ENCODE measurements around the gene BTLA.
"Not testable (repeated sequence)": the region's sequence is repeated elsewhere in the genome, so short reads cannot be mapped to it uniquely, and the experiment has no call there.

BTLA gene

DNA sequence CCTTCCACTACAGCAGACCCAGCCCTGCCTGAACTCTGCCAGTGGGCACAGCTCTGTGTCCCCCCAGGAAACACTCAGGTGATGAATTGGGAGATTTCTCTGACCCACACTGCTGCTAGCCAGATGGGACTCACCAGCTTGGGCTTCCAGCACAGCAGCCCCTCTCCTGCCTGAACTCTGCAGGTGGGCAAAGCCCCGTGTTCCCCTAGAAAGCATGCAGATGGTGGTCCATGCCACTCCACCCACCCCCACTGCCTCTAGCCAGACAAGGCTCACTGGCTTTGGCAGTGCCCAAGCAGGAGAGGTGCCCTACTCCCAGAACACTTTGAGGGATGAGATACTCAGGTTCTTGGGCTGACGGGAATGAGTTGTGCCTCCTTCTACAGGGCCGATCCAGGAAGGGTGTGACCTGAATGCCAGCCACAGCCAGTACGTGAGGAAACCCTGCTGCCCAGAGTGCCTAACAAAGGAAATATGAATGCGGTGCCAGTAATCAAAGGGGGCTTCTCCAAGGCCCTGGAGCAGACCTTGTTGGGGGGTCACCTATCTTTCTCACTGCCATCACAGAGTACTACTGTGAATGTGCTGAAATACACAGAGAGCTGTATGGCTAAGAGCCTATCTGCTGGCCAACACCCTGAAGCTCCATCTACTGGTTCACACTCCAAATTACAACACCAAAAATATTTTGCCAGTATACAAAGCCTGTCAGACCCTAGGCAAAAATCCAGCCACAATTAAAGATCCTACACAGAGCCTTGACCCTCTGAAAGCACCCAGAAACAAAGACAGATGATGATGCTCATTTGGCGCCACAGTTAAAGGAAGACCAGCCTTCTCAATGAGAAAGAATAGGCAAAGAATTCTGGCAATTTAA is 61.9 kb downstream of the BTLA start:
- no peak for DNase-seq

DNA sequence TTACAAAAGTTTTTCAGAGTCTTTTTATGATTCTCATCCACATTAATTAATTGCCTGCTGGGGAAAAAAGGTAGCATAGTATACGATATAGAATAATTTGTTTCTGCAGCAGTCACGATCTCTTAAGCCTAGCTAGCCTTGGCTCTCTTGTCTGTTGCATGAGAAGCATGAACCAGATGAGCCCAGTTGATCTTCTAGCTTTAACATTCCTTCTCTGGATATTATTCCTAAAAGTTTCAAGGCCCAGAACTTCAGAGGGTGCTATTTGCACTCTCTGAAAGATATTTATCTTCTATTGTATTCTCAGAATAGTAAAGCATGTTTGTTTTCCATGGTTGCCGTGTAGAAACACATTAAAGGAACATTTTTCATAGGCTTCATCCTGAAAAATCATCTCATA is 69.3 kb downstream of the BTLA start:
- DNase-seq, result no peak

DNA sequence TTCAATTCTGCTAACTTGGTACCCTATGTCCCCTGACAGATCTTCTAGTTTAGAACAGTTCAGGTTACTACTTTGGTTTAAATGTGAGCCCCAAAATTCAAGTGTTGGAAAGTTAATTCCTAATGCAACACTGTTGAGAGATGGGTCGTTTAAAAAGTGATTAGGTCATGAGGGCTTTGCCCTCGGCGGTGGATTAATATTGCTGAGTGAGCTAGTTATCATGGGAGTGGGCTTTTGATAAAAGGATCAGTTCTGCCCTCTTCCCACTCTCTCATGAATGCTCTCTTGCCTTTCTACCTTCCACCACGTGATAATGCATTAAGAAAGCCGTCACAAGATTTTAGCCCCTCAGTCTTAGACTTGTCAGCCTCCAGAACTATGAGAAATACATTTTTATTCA is 72.1 kb downstream of the BTLA start:
- DNase-seq, result no peak

DNA sequence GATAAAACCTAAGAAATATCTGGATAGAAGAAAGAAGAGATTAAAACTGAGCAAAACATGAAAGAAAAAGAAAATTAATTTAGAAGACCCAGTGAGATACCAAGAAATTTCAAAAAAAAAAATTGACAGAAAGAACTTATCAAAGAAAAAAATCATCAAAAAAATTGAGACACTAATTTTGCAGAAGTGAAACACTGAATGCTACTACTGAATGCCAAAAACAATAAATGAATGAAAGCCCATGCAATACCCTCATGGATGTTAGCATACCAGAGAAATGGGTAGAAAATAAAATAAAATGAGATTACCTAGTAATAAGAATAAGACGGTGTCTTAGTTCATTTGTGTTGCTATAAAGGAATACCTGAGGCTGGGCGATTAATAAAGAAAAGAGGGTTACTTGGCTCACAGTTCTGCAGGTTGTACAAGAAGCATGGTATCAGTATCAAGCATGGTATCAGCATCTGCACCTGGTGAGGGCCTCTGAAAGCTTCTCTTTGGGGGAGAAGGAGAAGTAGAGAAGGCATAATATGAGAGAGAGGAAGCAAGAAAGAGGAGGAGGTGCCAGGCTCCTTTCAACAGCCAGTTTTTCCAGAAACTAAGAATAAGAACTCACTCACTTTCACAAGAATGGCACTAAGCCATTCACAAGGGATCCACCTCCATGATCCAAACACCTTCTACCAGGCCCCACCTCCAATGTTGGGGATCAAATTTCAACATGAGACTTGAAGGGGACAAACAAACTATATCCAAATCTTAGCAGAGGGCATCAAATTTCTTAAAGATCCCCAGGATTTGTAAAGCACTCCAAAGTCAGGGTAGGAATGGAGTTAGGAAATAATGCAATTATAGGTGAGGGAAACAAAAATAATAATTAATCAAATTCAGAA is 73.2 kb downstream of the BTLA start:
- no peak for DNase-seq

DNA sequence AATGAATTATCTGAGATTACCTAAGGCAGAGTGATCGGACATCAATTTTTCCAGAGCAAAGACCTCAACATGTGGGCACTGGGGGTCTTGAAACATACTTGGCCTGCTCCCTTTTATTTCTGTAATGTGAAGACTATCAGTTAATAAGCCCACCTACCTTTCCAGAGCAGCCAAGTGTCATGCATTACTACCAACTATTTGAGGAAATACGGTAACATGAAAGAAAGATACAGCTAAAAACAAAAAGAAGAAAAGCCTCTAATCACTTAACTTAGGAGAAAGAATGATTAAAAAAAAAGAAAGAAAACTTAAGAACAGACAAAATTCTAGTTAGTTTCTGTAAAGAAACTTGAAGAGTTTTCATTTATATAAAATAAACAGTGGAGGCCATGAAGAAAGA is 73.9 kb downstream of the BTLA start:
- DNase-seq, result no peak

DNA sequence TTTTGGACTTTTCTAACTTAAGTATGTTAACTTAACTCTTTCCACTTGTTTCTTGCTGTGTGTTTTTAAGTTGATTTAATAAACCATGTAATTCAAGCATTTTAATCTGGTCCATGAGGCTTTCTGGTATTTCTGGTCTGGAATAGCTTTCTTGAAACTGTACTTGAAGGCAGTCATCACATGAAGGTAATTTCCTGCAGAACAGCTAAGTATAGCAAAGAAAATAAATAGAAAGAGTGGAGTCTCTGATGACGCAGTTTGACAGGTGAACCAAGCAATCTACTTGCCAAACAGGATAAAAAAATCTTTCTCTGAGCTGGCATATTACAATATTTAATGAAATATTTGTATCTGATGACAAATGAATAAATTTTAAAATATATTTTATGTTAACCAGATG is 74.9 kb downstream of the BTLA start:
- DNase-seq, result no peak

DNA sequence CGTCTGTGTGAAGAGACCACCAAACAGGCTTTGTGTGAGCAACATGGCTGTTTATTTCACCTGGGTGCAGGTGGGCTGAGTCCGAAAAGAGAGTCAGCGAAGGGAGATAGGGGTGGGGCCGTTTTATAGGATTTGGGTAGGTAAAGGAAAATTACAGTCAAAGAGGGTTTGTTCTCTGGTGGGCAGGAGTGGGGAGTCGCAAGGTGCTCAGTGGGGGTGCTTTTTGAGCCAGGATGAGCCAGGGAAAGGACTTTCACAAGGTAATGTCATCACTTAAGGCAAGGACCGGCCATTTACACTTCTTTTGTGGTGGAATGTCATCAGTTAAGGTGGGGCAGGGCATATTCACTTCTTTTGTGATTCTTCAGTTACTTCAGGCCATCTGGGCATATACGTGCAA is 76.4 kb downstream of the BTLA start:
- DNase-seq, result not testable (repeated sequence)

DNA sequence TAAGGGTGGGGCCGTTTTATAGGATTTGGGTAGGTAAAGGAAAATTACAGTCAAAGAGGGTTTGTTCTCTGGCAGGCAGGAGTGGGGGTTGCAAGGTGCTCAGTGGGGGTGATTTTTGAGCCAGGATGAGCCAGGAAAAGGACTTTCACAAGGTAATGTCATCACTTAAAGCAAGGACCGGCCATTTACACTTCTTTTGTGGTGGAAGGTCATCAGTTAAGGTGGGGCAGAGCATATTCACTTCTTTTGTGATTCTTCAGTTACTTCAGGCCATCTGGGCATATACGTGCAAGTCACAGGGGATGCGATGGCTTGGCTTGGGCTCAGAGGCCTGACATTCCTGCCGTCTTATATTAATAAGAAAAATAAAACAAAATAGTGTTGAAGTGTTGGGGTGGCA is 80.7 kb downstream of the BTLA start:
- DNase-seq, result not testable (repeated sequence)

DNA sequence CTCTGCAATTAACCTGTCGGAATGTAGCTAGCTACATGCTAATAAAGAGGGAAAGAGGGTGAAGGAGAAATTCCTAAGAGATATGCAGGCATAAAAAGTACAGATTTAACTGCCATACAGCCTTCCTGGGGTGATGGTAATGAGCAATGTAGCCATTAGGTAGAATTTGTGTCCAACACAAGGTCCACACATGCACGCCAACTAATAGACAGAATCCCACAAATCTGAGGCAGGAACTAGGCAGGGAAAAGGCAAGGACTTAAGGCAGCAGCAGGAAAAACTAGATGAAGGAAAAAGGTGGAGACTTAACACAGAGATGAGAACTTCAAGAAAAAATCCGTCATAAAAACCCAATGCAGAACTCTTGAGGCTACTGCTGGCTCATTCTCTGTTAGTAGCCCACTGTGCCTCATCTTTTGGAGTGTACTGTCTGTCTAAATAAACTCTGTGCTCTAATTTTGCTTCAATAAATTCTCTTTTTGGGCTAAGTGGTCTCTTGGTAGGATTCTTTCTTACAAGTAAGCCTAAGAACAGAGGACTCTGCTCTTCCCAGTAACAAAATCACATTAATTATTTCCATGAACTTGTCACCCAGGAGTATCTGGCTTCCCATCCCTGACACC is 81.5 kb downstream of the BTLA start:
- DNase-seq, result no peak

DNA sequence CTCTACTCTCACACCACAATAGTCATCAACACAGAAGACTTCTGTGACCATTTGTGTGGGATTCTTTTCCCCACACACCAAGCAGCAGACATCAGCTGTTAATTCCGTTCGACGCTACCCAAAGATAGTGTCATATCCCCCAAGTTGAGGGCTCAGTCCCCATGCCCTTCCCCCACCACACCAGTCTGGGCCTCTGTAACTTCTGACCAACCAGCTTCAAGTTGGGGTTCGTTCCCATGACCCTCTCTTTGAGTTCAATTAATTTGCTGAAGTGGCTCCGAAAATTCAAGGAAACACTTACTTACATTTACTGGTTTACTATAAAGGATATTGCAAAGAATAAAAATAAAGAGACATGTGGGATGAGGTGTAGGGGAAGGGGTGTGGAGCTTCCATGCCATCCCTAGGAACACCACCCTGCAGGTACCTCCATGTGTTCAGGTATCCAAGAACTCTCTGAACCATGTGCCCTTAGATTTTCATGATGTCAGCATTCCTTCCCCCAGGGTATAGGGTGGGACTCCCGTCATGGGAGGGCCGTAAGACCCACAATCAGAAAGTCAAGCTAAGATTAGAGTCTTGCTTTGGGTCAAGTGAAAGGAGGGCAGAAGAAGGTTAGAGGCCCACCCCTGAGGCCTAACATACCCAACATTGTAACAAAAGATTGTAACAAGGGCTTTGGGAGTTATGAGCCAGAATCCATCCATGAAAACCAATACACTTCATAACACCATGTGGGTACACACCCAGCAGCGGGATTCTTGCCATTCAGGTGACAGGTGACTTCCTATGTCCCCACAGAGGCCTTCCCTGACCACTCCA is 82.7 kb downstream of the BTLA start:
- no peak for DNase-seq

DNA sequence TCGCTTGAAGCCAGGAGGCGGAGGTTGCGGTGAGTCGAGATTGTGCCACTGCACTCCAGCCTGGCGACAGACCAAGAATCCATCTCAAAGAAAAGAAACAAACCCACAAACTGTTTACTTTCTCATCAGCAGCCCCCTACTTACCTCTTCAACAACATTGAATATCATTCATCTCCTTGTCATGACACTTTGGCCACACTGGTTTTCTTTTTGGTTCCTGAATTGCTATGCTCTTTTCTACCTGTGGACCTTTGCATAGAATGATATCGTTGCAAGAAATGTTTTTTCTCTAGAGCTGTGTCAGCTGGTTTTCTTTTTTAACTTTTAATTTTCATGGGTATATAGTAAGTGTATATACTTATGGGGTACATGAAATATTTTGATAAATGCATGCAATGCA is 83.9 kb downstream of the BTLA start:
- DNase-seq, result no peak

Measured in cerebellar nuclear complex (tissue), 1 donor.